SK-N-SH (cell line): ENCODE measurements around the gene OR10V1. TPM values are rescaled to one million over a fixed set of nuclear protein-coding genes. Genes with fewer than 3 reads are reported as not detected.

Source experiments
- CTCF ChIA-PET: fragments of 300-600, 350-600 bp; formaldehyde crosslinking; extraction: SDS; loops from one replicate; lab custom pipeline; 2021; lab: Yijun Ruan, JAX
- POLR2A ChIA-PET: fragments of 350-600 bp; sonication (Branson Sonifier 250); formaldehyde crosslinking; extraction: SDS; loops from one replicate; lab custom pipeline; 2020; ENCODE audit warnings: antibody characterized with exemption, inconsistent platforms; lab: Yijun Ruan, JAX
- DNase-seq: peaks from one replicate; pipeline ENCODE4 v3.0.0; 2012
- H2AFZ ChIP-seq: fragments of 200-600 bp; sonication (generic); 2 replicates; pipeline ENCODE4 v1.8.1; 2016; ENCODE audit warnings: antibody characterized with exemption, mild to moderate bottlenecking, low read depth
- H3F3A ChIP-seq: fragments of 200-600 bp; sonication (generic); replicated peaks from 2 replicates; pipeline ENCODE3; 2016; ENCODE audit warnings: antibody characterized with exemption, mild to moderate bottlenecking; ENCODE audit not compliant: insufficient read depth
- H3K27ac ChIP-seq, 2 experiments: fragments of 200-500 bp in 1 of 2; fragments of 200-600 bp in 1 of 2; sonication (Bioruptor generic) in 1 of 2; sonication (generic), shearing (Covaris generic) in 1 of 2; 2 replicates each; pipeline versions ENCODE4 v1.5.1 to v1.6.1; 2014 to 2016; ENCODE audit warnings: low read depth in 2 of 2, inconsistent platforms in 1 of 2, low read length in 1 of 2, mild to moderate bottlenecking in 1 of 2, mixed read lengths in 1 of 2
- H3K27me3 ChIP-seq: fragments of 200-600 bp; sonication (generic), shearing (Covaris generic); 2 replicates; pipeline ENCODE4 v1.6.1; 2016; ENCODE audit warnings: mixed run types; ENCODE audit not compliant: insufficient read depth
- H3K36me3 ChIP-seq, 2 experiments: fragments of 200-500 bp in 1 of 2; fragments of 200-600 bp in 1 of 2; sonication (Bioruptor generic) in 1 of 2; sonication (generic) in 1 of 2; replicated peaks in 1 of 2; 2 replicates each; pipeline versions ENCODE3 to v1.5.1; 2014 to 2016; ENCODE audit warnings: low read length in 1 of 2, mild to moderate bottlenecking in 1 of 2; ENCODE audit not compliant: insufficient read depth in 2 of 2, control insufficient read depth in 1 of 2
- H3K4me1 ChIP-seq, 2 experiments: fragments of 200-500 bp in 1 of 2; fragments of 200-600 bp in 1 of 2; sonication (Bioruptor generic) in 1 of 2; sonication (generic), shearing (Covaris generic) in 1 of 2; 2 replicates each; pipeline versions ENCODE4 v1.5.1 to v1.6.1; 2014 to 2016; ENCODE audit warnings: low read depth in 1 of 2, low read length in 1 of 2, mixed run types in 1 of 2; ENCODE audit not compliant: insufficient read depth in 2 of 2, control insufficient read depth in 1 of 2
- H3K4me2 ChIP-seq: fragments of 200-600 bp; sonication (generic), shearing (Covaris generic); 2 replicates; pipeline ENCODE4 v1.6.1; 2017; ENCODE audit warnings: mixed run types
- H3K4me3 ChIP-seq, 2 experiments: fragments of 200-500 bp in 1 of 2; fragments of 200-600 bp in 1 of 2; sonication (Bioruptor generic) in 1 of 2; sonication (generic), shearing (Covaris generic) in 1 of 2; 2 replicates each; pipeline versions ENCODE4 v1.5.1 to v1.8.1; 2014 to 2016; ENCODE audit warnings: low read depth in 2 of 2, inconsistent platforms in 1 of 2, low read length in 1 of 2, mild to moderate bottlenecking in 1 of 2, mixed read lengths in 1 of 2, moderate library complexity in 1 of 2
- H3K79me2 ChIP-seq: fragments of 200-600 bp; sonication (generic); 2 replicates; pipeline ENCODE4 v1.8.1; 2017; ENCODE audit warnings: mild to moderate bottlenecking; ENCODE audit not compliant: insufficient read depth
- H3K9ac ChIP-seq: fragments of 200-600 bp; sonication (generic); 2 replicates; pipeline ENCODE4 v1.6.1; 2017; ENCODE audit warnings: mixed run types
- H3K9me2 ChIP-seq: fragments of 200-600 bp; sonication (generic); 2 replicates; pipeline ENCODE4 v1.6.1; 2017; ENCODE audit warnings: mixed run types
- H3K9me3 ChIP-seq: fragments of 200-600 bp; sonication (generic); 2 replicates; pipeline ENCODE4 v1.6.1; 2017; ENCODE audit warnings: mixed run types, mild to moderate bottlenecking, moderate library complexity
- H4K20me1 ChIP-seq: fragments of 200-600 bp; sonication (generic); 2 replicates; pipeline ENCODE4 v1.6.1; 2017; ENCODE audit warnings: mild to moderate bottlenecking, mixed run types; ENCODE audit not compliant: insufficient read depth
- CHD2 ChIP-seq: fragments of 150-350 bp; IDR thresholded peaks from 2 replicates; pipeline ENCODE4 v1.6.1; 2018; ENCODE audit warnings: low read length; ENCODE audit not compliant: partially characterized antibody
- ELF1 ChIP-seq: IDR thresholded peaks from 2 replicates; pipeline ENCODE4 v1.4.0; 2012
- EP300 ChIP-seq, 2 experiments: IDR thresholded peaks; 2 replicates each; pipeline versions ENCODE4 v1.4.0 to v1.6.1; 2012; ENCODE audit warnings: borderline replicate concordance in 1 of 2, low read depth in 1 of 2, low read length in 1 of 2
- GABPA ChIP-seq: IDR thresholded peaks from 2 replicates; pipeline ENCODE4 v1.4.0; 2012; ENCODE audit warnings: low read depth, mild to moderate bottlenecking
- GATA2 ChIP-seq: sonication (generic); formaldehyde crosslinking; IDR thresholded peaks from 2 replicates; pipeline ENCODE4 v1.5.0; 2020; ENCODE audit warnings: mild to moderate bottlenecking, missing genetic modification reagents
- MAX ChIP-seq: IDR thresholded peaks from 2 replicates; pipeline ENCODE4 v1.4.0; 2012; ENCODE audit warnings: low read depth
- MXI1 ChIP-seq: IDR thresholded peaks from 2 replicates; pipeline ENCODE4 v1.6.1; 2012; ENCODE audit warnings: mild to moderate bottlenecking, low read depth, low read length, improper control_type of control experiment
- NFIC ChIP-seq: IDR thresholded peaks from 2 replicates; pipeline ENCODE4 v1.4.0; 2012; ENCODE audit warnings: borderline replicate concordance
- PBX3 ChIP-seq: IDR thresholded peaks from 2 replicates; pipeline ENCODE4; 2012
- POLR2AphosphoS5 ChIP-seq: IDR thresholded peaks from 2 replicates; pipeline ENCODE4 v1.6.1; 2012; ENCODE audit warnings: low read depth, low read length
- RAD21 ChIP-seq: IDR thresholded peaks from 2 replicates; pipeline ENCODE4 v1.6.1; 2012; ENCODE audit warnings: mild to moderate bottlenecking, low read length
- RCOR1 ChIP-seq: fragments of 150-350 bp; IDR thresholded peaks from 2 replicates; pipeline ENCODE4 v1.6.1; 2017; ENCODE audit warnings: antibody characterized with exemption, low read length
- RFX5 ChIP-seq: IDR thresholded peaks from 2 replicates; pipeline ENCODE4 v1.6.1; 2012; ENCODE audit warnings: mild to moderate bottlenecking, improper control_type of control experiment, low read length
- RXRA ChIP-seq: IDR thresholded peaks from 2 replicates; pipeline ENCODE4 v1.4.0; 2012; ENCODE audit warnings: low read depth, mild to moderate bottlenecking, borderline replicate concordance
- SIN3A ChIP-seq: IDR thresholded peaks from 2 replicates; pipeline ENCODE4 v1.6.1; 2012; ENCODE audit warnings: low read depth, mild to moderate bottlenecking, low read length, moderate library complexity, borderline replicate concordance
- SMC3 ChIP-seq: IDR thresholded peaks from 2 replicates; pipeline ENCODE4 v1.6.1; 2012; ENCODE audit warnings: low read depth, low read length, improper control_type of control experiment
- TCF12 ChIP-seq: IDR thresholded peaks from 2 replicates; pipeline ENCODE4 v1.4.0; 2012
- TEAD4 ChIP-seq: IDR thresholded peaks from 2 replicates; pipeline ENCODE4 v1.4.0; 2012; ENCODE audit warnings: mild to moderate bottlenecking, borderline replicate concordance; ENCODE audit not compliant: insufficient read depth
- USF1 ChIP-seq: IDR thresholded peaks from 2 replicates; pipeline ENCODE4 v1.4.0; 2012; ENCODE audit warnings: low read depth, borderline replicate concordance
- YY1 ChIP-seq: IDR thresholded peaks from 2 replicates; pipeline ENCODE4 v1.4.0; 2012; ENCODE audit warnings: low read depth, mild to moderate bottlenecking
- WGBS: methylation state at CpG from one replicate; pipeline ENCODE4 v1.1.6; 2017; ENCODE audit warnings: low lambda C conversion rate; 5-methylcytosine and 5-hydroxymethylcytosine counted together
- polyA plus RNA-seq, 3 experiments: library from polyadenylated mRNA; depleted of rRNA; stranded (reverse); fragments of >200 nt; gene quantifications; 2 replicates each; pipeline ENCODE4 v1.2.3, GENCODE V29; 2012
- TF ChIP-seq, protein P1 (sequence below): fragments of 150-350 bp; IDR thresholded peaks from 2 replicates; pipeline ENCODE4 v1.6.1; 2017; ENCODE audit warnings: antibody characterized with exemption, low read length, low read depth, borderline replicate concordance
- TF ChIP-seq, protein P2 (sequence below): fragments of 150-350 bp; IDR thresholded peaks from 2 replicates; pipeline ENCODE4 v1.6.1; 2016; ENCODE audit warnings: mild to moderate bottlenecking, low read depth, low read length

The OR10V1 gene
- polyA plus RNA-seq, 1 of the 3 experiments (the other 2 are of a cell fraction), result not detected

- H3K4me2 ChIP-seq, result peak overlapping the region; percentile 78
- POLR2A ChIA-PET, result no interaction called here
- H3K36me3 ChIP-seq, result peaks cover 19 to 25% of the 10 kb centered on the region in 2 experiments
- H4K20me1 ChIP-seq, result peaks cover 13% of the 10 kb centered on the region; the same call in 1 of the 2 replicates
- H3F3A ChIP-seq, result peaks cover 5% of the 10 kb centered on the region
- WGBS, result 18% methylated on average over 14 of the region's 22 CpGs
- no peaks in the 10 kb centered on the region for H3K27me3 ChIP-seq
- H3K27ac ChIP-seq, result peak overlapping the region; percentile 92 to 95
- no peak for DNase-seq
- H3K9me2 ChIP-seq, result no peaks in the 10 kb centered on the region
- CTCF ChIA-PET, result interaction anchor here (0.6 to 2.7 kb wide), 3 partner anchors 10 to 141 kb away, joined by 3 to 8 read pairs (median 4); no protein-coding TSS in a partner anchor
- H3K9me3 ChIP-seq, result no peaks in the 10 kb centered on the region
- peak overlapping the region; percentile 88 to 92 for H3K4me3 ChIP-seq
- peaks cover 13 to 16% of the 10 kb centered on the region in 2 experiments; a peak in 3 of 4 replicates for H3K4me1 ChIP-seq
- TF ChIP-seq YY1 (no peak), SMC3 (no peak), PBX3 (no peak), NFIC (no peak), POLR2AphosphoS5 (no peak), RAD21 (no peak), RCOR1 (no peak), GATA2 (CRISPR knock-in tag) (no peak)
- TF ChIP-seq, protein P1, sequence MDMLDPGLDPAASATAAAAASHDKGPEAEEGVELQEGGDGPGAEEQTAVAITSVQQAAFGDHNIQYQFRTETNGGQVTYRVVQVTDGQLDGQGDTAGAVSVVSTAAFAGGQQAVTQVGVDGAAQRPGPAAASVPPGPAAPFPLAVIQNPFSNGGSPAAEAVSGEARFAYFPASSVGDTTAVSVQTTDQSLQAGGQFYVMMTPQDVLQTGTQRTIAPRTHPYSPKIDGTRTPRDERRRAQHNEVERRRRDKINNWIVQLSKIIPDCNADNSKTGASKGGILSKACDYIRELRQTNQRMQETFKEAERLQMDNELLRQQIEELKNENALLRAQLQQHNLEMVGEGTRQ, result no peak
- peak overlapping the region; percentile 90 for H3K9ac ChIP-seq
- H2AFZ ChIP-seq, result peak overlapping the region; percentile 95
- H3K79me2 ChIP-seq, result peaks cover 41% of the 10 kb centered on the region
Measured at GRCh38 chr11:59669611-59670009, 44.0 kb downstream of the OR10V1 start.

DNA sequence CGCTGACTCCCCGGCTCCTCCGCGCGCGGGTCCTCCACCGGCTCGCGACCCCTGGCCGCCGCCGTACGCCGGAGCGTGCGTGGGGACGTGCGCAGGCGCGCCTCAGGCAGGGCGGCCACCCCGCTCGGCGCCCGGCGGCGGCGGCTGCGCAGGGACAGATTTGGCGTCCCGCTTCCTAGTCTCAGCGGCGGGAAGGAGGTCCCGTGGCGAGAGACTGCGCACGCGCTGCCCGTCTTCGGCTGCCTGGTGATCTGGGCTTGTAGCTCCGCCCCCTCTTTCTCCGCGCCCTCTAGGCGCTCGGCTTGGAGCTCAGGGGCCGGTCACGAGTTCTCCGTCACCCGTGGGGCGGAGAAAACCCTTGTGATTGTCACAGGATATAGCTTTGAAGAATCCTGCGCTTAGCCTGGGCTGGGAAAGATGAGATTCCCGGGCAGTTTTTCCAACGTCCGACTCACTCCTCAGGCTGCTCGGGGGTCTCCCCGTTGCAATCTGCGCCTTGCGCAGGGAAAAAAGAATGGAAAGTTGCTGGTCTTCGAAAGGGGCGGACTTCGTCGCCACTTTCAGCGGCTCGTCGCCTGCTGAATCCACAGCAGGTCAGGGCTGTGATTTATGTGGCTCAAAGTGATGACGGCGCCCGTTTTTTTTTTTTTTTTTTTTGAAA is 44.6 kb downstream of the OR10V1 start, which contains the start of gene PATL1:
PATL1 (minus strand) TSS at position 88 of the 661 bp plus-strand sequence. CDS start 142 bp downstream, outside the sequence.
- no peaks in the 10 kb centered on the region for H3K9me3 ChIP-seq
- peaks cover 13% of the 10 kb centered on the region; the same call in 1 of the 2 replicates for H4K20me1 ChIP-seq
- peak within 1 kb of the TSS; percentile 90 for H3K9ac ChIP-seq
- H3F3A ChIP-seq, result peaks cover 10% of the 10 kb centered on the region
- CTCF ChIA-PET, result interaction anchor here (1.6 to 2.7 kb wide), 2 partner anchors 11 to 141 kb away, joined by 4 to 8 read pairs; no protein-coding TSS in a partner anchor
- DNase-seq, result peak; percentile 98
- peak within 1 kb of the TSS; percentile 80 for H3K4me2 ChIP-seq
- peak within 1 kb of the TSS; percentile 88 to 92 for H3K4me3 ChIP-seq
- peak within 1 kb of the TSS; percentile 92 to 95 for H3K27ac ChIP-seq
- peak within 1 kb of the TSS; percentile 95 for H2AFZ ChIP-seq
- H3K27me3 ChIP-seq, result no peaks in the 10 kb centered on the region
- H3K9me2 ChIP-seq, result no peaks in the 10 kb centered on the region
- H3K79me2 ChIP-seq, result peaks cover 46% of the 10 kb centered on the region
- under 1% methylated on average over 30 of the region's 68 CpGs for WGBS
- H3K36me3 ChIP-seq, result peaks cover 24 to 31% of the 10 kb centered on the region in 2 experiments
- POLR2A ChIA-PET, result interaction anchor here (0.7 kb wide), 1 partner anchor 57 kb away, joined by 3 read pairs; no protein-coding TSS in a partner anchor
- peaks cover 13 to 16% of the 10 kb centered on the region in 2 experiments; a peak in 3 of 4 replicates for H3K4me1 ChIP-seq
- TF ChIP-seq EP300 (IDR thresholded peaks at IDR 0.05; ENCODE audit: borderline replicate concordance in 1 of 2, low read depth in 1 of 2, low read length in 1 of 2), result peak in 1 of 2 experiments; percentile 28; a peak in 1 of 4 replicates
- TF ChIP-seq PBX3, result no peak; the same call in 1 of the 2 replicates
- TF ChIP-seq RAD21, result no peak
- TF ChIP-seq MXI1, result peak; percentile 100
- 0 out of 2 replicates have a peak, but pooled peaks have one; percentile 25 for TF ChIP-seq TCF12
- peak; percentile 61 for TF ChIP-seq ELF1
- TF ChIP-seq SIN3A, result peak; percentile 21; the same call in 1 of the 2 replicates
- no peak; the same call in 1 of the 2 replicates for TF ChIP-seq GABPA
- TF ChIP-seq CHD2, result peak; percentile 15
- TF ChIP-seq, protein P2, sequence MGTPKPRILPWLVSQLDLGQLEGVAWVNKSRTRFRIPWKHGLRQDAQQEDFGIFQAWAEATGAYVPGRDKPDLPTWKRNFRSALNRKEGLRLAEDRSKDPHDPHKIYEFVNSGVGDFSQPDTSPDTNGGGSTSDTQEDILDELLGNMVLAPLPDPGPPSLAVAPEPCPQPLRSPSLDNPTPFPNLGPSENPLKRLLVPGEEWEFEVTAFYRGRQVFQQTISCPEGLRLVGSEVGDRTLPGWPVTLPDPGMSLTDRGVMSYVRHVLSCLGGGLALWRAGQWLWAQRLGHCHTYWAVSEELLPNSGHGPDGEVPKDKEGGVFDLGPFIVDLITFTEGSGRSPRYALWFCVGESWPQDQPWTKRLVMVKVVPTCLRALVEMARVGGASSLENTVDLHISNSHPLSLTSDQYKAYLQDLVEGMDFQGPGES, result no peak
- TF ChIP-seq TEAD4, result no peak
- peak; percentile 42; the same call in 1 of the 2 replicates for TF ChIP-seq RFX5
- TF ChIP-seq MAX, result no peak; the same call in none of the 2 replicates
- peak; percentile 76 for TF ChIP-seq USF1
- no peak for TF ChIP-seq RXRA
